Right ventricle myocardium superior (tissue), 1 donor: ENCODE results near the gene DRAM1. TPM values are rescaled to one million over a fixed set of nuclear protein-coding genes. Genes with fewer than 3 reads are reported as not detected.
"Not testable (repeated sequence)": the region's sequence is repeated elsewhere in the genome, so short reads cannot be mapped to it uniquely, and the experiment has no call there.

ENCODE experiments used
- ATAC-seq: fragments of 200-7000 bp; cut with Tn5 transposase; one replicate; pipeline ENCODE4 v1.9.1; 2020; ENCODE audit warnings: mild to moderate bottlenecking; ENCODE audit not compliant: poor library complexity
- DNase-seq: peaks from one replicate; pipeline ENCODE4 v3.0.0-alpha.2; 2020
- intact Hi-C: fragments of 100-400 bp; cut with DNase I; formaldehyde crosslinking; loops from one replicate; pipeline ENCODE4 v1.11.2; 2022
- total RNA-seq: library from RNA; stranded (reverse); fragmentation: NEBNext Ultra II Directional; extraction: Animal tissue kit (Norgen Biotek cat#: 25700); gene quantifications from one replicate; pipeline ENCODE4 v1.2.1, GENCODE V29; 2021
- donor health status: DM: no; HTN: yes; CAD: no; lungs with severe emphysema.

DRAM1 gene
- total RNA-seq, 1 donor from 2014 or later = 5.0 TPM

GRCh38 chr12:101856614-101857013 is 20.8 kb upstream of the DRAM1 start:
- ATAC-seq, intact Hi-C loops, DNase-seq: not testable (repeated sequence)

- intact Hi-C loops = no loop called here
- DNase-seq = no peak
- peak; percentile 68 for ATAC-seq
Observed at GRCh38 chr12:101857043-101857558, 20.3 kb upstream of the DRAM1 start.

- DNase-seq (no peak), ATAC-seq (no peak)
- intact Hi-C loops = no loop called here
Observed at GRCh38 chr12:101858361-101858760, 19.0 kb upstream of the DRAM1 start.

GRCh38 chr12:101859664-101860607 is 17.4 kb upstream of the DRAM1 start:
- ATAC-seq = no peak
- intact Hi-C loops = no loop called here

GRCh38 chr12:101861688-101862087 is 15.7 kb upstream of the DRAM1 start:
- DNase-seq, intact Hi-C loops, ATAC-seq: not testable (repeated sequence)

More at GRCh38 chr12:101859664-101860607, 17.4 kb upstream of the DRAM1 start:
- DNase-seq = no peak

GRCh38 chr12:101862245-101862644 is 15.1 kb upstream of the DRAM1 start:
- intact Hi-C loops = no loop called here
- no peak for DNase-seq
- no peak for ATAC-seq

- ATAC-seq = no peak
- intact Hi-C loops = no loop called here
- no peak for DNase-seq
Observed at GRCh38 chr12:101863981-101864380, 13.4 kb upstream of the DRAM1 start.

GRCh38 chr12:101866615-101867373 is 10.6 kb upstream of the DRAM1 start:
- no peak for DNase-seq
- intact Hi-C loops = no loop called here
- ATAC-seq = peak; percentile 49

GRCh38 chr12:101867619-101868018 is 9.8 kb upstream of the DRAM1 start:
- DNase-seq, ATAC-seq, intact Hi-C loops: not testable (repeated sequence)

- intact Hi-C loops = no loop called here
- DNase-seq (no peak), ATAC-seq (no peak)
Observed at GRCh38 chr12:101870925-101871324, 6.5 kb upstream of the DRAM1 start.

GRCh38 chr12:101875162-101875561 is 2.2 kb upstream of the DRAM1 start:
- intact Hi-C loops = no loop called here
- DNase-seq = no peak
- ATAC-seq = no peak

GRCh38 chr12:101876322-101876860 is 989 bp upstream of the DRAM1 start:
- DNase-seq = no peak
- no peak for ATAC-seq
- intact Hi-C loops = no loop called here

GRCh38 chr12:101877806-101878242 is 444 bp downstream of the DRAM1 start:
- ATAC-seq = peak; percentile 9

GRCh38 chr12:101878243-101878821 is 952 bp downstream of the DRAM1 start:
- ATAC-seq (no peak), DNase-seq (no peak)
- intact Hi-C loops = no loop called here

More at GRCh38 chr12:101877806-101878242, 444 bp downstream of the DRAM1 start:
- DNase-seq = no peak
- intact Hi-C loops = no loop called here

- DNase-seq (no peak), ATAC-seq (no peak)
Observed at GRCh38 chr12:101880769-101881168, 3.4 kb downstream of the DRAM1 start.

GRCh38 chr12:101881228-101881627 is 3.8 kb downstream of the DRAM1 start:
- intact Hi-C loops = no loop called here
- DNase-seq (no peak), ATAC-seq (no peak)

More at GRCh38 chr12:101880769-101881168, 3.4 kb downstream of the DRAM1 start:
- intact Hi-C loops = no loop called here

- intact Hi-C loops = no loop called here
- ATAC-seq (no peak), DNase-seq (no peak)
Observed at GRCh38 chr12:101884174-101884573, 6.8 kb downstream of the DRAM1 start.

- ATAC-seq, DNase-seq, intact Hi-C loops: not testable (repeated sequence)
Observed at GRCh38 chr12:101884781-101885340, 7.5 kb downstream of the DRAM1 start.
